GM23248 (cell line): Measurements from ENCODE around the gene MAP1A. TPM values are rescaled to one million over a fixed set of nuclear protein-coding genes. Genes with fewer than 3 reads are reported as not detected.

Experiments used
- DNase-seq: peaks from one replicate; pipeline ENCODE4 v3.0.0-alpha.2; 2015
- H2AFZ ChIP-seq: fragments of 200-600 bp; sonication (generic); 2 replicates; pipeline ENCODE4 v1.6.1; 2016; ENCODE audit warnings: antibody characterized with exemption
- H3F3A ChIP-seq: fragments of 200-600 bp; sonication (generic); 2 replicates; pipeline ENCODE4 v1.6.1; 2016; ENCODE audit warnings: mild to moderate bottlenecking, antibody characterized with exemption, mixed run types; ENCODE audit not compliant: insufficient read depth
- H3K27ac ChIP-seq: fragments of 200-600 bp; sonication (generic); 2 replicates; pipeline ENCODE4 v1.5.1; 2016; ENCODE audit warnings: mild to moderate bottlenecking
- H3K27me3 ChIP-seq: fragments of 200-600 bp; sonication (generic); replicated peaks from 2 replicates; pipeline ENCODE4 v1.6.1; 2016; ENCODE audit warnings: mild to moderate bottlenecking; ENCODE audit not compliant: insufficient read depth
- H3K36me3 ChIP-seq: fragments of 200-600 bp; sonication (generic); 2 replicates; pipeline ENCODE4 v1.6.1; 2016; ENCODE audit warnings: low read depth, mild to moderate bottlenecking
- H3K4me1 ChIP-seq: fragments of 200-600 bp; sonication (generic); 2 replicates; pipeline ENCODE4 v1.6.1; 2016; ENCODE audit warnings: mild to moderate bottlenecking; ENCODE audit not compliant: insufficient read depth
- H3K4me2 ChIP-seq: fragments of 200-600 bp; sonication (generic); one replicate; pipeline ENCODE4 v1.6.1; 2016; ENCODE audit warnings: mild to moderate bottlenecking; ENCODE audit not compliant: unreplicated experiment
- H3K4me3 ChIP-seq: fragments of 200-600 bp; sonication (generic); 2 replicates; pipeline ENCODE4 v1.5.1; 2016; ENCODE audit warnings: mild to moderate bottlenecking
- H3K79me2 ChIP-seq: fragments of 200-600 bp; sonication (generic); 2 replicates; pipeline ENCODE4 v1.6.1; 2016; ENCODE audit warnings: mild to moderate bottlenecking; ENCODE audit not compliant: insufficient read depth
- H3K9ac ChIP-seq: fragments of 200-600 bp; sonication (generic); 2 replicates; pipeline ENCODE4 v1.6.1; 2016; ENCODE audit warnings: mild to moderate bottlenecking
- H3K9me2 ChIP-seq: fragments of 200-600 bp; sonication (generic); 2 replicates; pipeline ENCODE4 v1.6.1; 2016; ENCODE audit warnings: mixed run types, mild to moderate bottlenecking, moderate library complexity; ENCODE audit not compliant: insufficient read depth
- H3K9me3 ChIP-seq: fragments of 200-600 bp; sonication (generic); one replicate; pipeline ENCODE4 v1.6.1; 2017; ENCODE audit warnings: low read depth
- H4K20me1 ChIP-seq: fragments of 200-600 bp; sonication (generic); 2 replicates; pipeline ENCODE4 v1.6.0; 2016; ENCODE audit not compliant: insufficient read depth
- EZH2 ChIP-seq: fragments of 200-600 bp; sonication (generic); IDR thresholded peaks from 2 replicates; pipeline ENCODE4 v1.6.1; 2018; ENCODE audit warnings: antibody characterized with exemption, mild to moderate bottlenecking; ENCODE audit not compliant: insufficient read depth, poor library complexity, severe bottlenecking
- EZH2phosphoT487 ChIP-seq: fragments of 200-600 bp; sonication (generic); IDR thresholded peaks from 2 replicates; pipeline ENCODE4 v1.6.1; 2018; ENCODE audit warnings: antibody characterized with exemption, moderate library complexity, mild to moderate bottlenecking, low read depth; ENCODE audit not compliant: insufficient read depth
- WGBS, 2 experiments: methylation state at CpG; one replicate each; pipeline ENCODE4 v1.1.6; 2015 to 2017; ENCODE audit warnings: low lambda C conversion rate in 2 of 2, low coverage in 1 of 2; ENCODE audit errors: missing lambda C conversion rate in 2 of 2; 5-methylcytosine and 5-hydroxymethylcytosine counted together
- in situ Hi-C: fragments of 300-500 bp; cut with MboI; formaldehyde crosslinking; loops from 2 replicates; pipeline ENCODE4 v1.15.0; 2020
- polyA plus RNA-seq: library from polyadenylated mRNA; unstranded; fragments of >200 nt; fragmentation: Nextera tagmentation; extraction: Ambion mirVana; gene quantifications from 2 replicates; pipeline ENCODE4 v1.2.1, GENCODE V29; 2016
- total RNA-seq: library from RNA; depleted of rRNA; stranded (reverse); fragments of >200 nt; shearing (Covaris generic); gene quantifications from 2 replicates; pipeline ENCODE4 v1.2.3, GENCODE V29; 2014

Gene MAP1A
- total and polyA plus RNA-seq, 2 experiments from 2014 or later, result 30.3 to 61.9 TPM

- no peaks in the 10 kb centered on the region for H3K9me3 ChIP-seq
- H3K4me1 ChIP-seq, result peaks cover 6% of the 10 kb centered on the region; the same call in 1 of the 2 replicates
- no peak overlapping the region for H3K9ac ChIP-seq
- no peak overlapping the region for H3K27ac ChIP-seq
- H3K27me3 ChIP-seq, result no peaks in the 10 kb centered on the region
- H3K36me3 ChIP-seq, result peaks cover 30% of the 10 kb centered on the region
- H3K79me2 ChIP-seq, result peaks cover 26% of the 10 kb centered on the region
- TF ChIP-seq EZH2, result no peak
- TF ChIP-seq EZH2phosphoT487, result no peak
- in situ Hi-C loops, result no loop called here
- no peaks in the 10 kb centered on the region for H3K9me2 ChIP-seq
- no peak overlapping the region for H3K4me2 ChIP-seq
- DNase-seq, result no peak
- WGBS, 2 experiments, result 87 to 91% methylated on average over 4 of the region's 4 CpGs
- H2AFZ ChIP-seq, result no peak overlapping the region
- peaks cover 4% of the 10 kb centered on the region; the same call in 1 of the 2 replicates for H3F3A ChIP-seq
- peaks cover 4% of the 10 kb centered on the region; the same call in 1 of the 2 replicates for H4K20me1 ChIP-seq
- no peak overlapping the region for H3K4me3 ChIP-seq
Observed at GRCh38 chr15:43525131-43525530, 7.7 kb downstream of the MAP1A start.

DNA sequence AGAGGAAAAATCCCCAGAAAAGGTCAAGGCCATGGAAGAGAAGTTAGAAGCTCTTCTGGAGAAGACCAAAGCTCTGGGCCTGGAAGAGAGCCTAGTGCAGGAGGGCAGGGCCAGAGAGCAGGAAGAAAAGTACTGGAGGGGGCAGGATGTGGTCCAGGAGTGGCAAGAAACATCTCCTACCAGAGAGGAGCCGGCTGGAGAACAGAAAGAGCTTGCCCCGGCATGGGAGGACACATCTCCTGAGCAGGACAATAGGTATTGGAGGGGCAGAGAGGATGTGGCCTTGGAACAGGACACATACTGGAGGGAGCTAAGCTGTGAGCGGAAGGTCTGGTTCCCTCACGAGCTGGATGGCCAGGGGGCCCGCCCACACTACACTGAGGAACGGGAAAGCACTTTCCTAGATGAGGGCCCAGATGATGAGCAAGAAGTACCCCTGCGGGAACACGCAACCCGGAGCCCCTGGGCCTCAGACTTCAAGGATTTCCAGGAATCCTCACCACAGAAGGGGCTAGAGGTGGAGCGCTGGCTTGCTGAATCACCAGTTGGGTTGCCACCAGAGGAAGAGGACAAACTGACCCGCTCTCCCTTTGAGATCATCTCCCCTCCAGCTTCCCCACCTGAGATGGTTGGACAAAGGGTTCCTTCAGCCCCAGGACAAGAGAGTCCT is 9.0 kb downstream of the MAP1A start:
- Histone ChIP-seq H3K4me3 (no peak overlapping the region), H2AFZ (no peak overlapping the region), H3K36me3 (peaks cover 22% of the 10 kb centered on the region), H4K20me1 (peaks cover 4% of the 10 kb centered on the region; the same call in 1 of the 2 replicates), H3K4me2 (no peak overlapping the region), H3K4me1 (peaks cover 7% of the 10 kb centered on the region; the same call in 1 of the 2 replicates), H3K9me3 (no peaks in the 10 kb centered on the region), H3K27me3 (no peaks in the 10 kb centered on the region), H3K9me2 (no peaks in the 10 kb centered on the region), H3K79me2 (peaks cover 24% of the 10 kb centered on the region), H3F3A (peaks cover 16% of the 10 kb centered on the region), H3K9ac (no peak overlapping the region), H3K27ac (no peak overlapping the region)
- WGBS, 2 experiments, result 81 to 82% methylated on average over 11 of the region's 11 CpGs
- in situ Hi-C loops, result no loop called here
- TF ChIP-seq EZH2 (no peak), EZH2phosphoT487 (no peak)
- no peak for DNase-seq

DNA sequence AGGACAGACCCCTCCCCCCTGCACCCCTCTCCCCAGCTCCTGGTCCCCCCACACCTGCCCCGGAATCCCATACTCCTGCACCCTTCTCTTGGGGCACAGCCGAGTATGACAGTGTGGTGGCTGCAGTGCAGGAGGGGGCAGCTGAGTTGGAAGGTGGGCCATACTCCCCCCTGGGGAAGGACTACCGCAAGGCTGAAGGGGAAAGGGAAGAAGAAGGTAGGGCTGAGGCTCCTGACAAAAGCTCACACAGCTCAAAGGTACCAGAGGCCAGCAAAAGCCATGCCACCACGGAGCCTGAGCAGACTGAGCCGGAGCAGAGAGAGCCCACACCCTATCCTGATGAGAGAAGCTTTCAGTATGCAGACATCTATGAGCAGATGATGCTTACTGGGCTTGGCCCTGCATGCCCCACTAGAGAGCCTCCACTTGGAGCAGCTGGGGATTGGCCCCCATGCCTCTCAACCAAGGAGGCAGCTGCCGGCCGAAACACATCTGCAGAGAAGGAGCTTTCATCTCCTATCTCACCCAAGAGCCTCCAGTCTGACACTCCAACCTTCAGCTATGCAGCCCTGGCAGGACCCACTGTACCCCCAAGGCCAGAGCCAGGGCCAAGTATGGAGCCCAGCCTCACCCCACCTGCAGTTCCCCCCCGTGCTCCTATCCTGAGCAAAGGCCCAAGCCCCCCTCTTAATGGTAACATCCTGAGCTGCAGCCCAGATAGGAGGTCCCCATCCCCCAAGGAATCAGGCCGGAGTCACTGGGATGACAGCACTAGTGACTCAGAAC is 9.8 kb downstream of the MAP1A start:
- H3K4me3 ChIP-seq, result no peak overlapping the region
- DNase-seq, result no peak
- H3K4me2 ChIP-seq, result no peak overlapping the region
- H3K9me3 ChIP-seq, result no peaks in the 10 kb centered on the region
- no peak overlapping the region for H2AFZ ChIP-seq
- no peak for TF ChIP-seq EZH2
- no peak for TF ChIP-seq EZH2phosphoT487
- 73 to 74% methylated on average over 9 of the region's 9 CpGs for WGBS, 2 experiments
- H4K20me1 ChIP-seq, result peaks cover 4% of the 10 kb centered on the region; the same call in 1 of the 2 replicates
- H3K27ac ChIP-seq, result no peak overlapping the region
- peaks cover 7% of the 10 kb centered on the region; the same call in 1 of the 2 replicates for H3K4me1 ChIP-seq
- in situ Hi-C loops, result no loop called here
- no peaks in the 10 kb centered on the region for H3K27me3 ChIP-seq
- H3F3A ChIP-seq, result peaks cover 22% of the 10 kb centered on the region
- H3K9me2 ChIP-seq, result no peaks in the 10 kb centered on the region
- H3K79me2 ChIP-seq, result peaks cover 24% of the 10 kb centered on the region
- H3K9ac ChIP-seq, result no peak overlapping the region
- peaks cover 14% of the 10 kb centered on the region for H3K36me3 ChIP-seq

DNA sequence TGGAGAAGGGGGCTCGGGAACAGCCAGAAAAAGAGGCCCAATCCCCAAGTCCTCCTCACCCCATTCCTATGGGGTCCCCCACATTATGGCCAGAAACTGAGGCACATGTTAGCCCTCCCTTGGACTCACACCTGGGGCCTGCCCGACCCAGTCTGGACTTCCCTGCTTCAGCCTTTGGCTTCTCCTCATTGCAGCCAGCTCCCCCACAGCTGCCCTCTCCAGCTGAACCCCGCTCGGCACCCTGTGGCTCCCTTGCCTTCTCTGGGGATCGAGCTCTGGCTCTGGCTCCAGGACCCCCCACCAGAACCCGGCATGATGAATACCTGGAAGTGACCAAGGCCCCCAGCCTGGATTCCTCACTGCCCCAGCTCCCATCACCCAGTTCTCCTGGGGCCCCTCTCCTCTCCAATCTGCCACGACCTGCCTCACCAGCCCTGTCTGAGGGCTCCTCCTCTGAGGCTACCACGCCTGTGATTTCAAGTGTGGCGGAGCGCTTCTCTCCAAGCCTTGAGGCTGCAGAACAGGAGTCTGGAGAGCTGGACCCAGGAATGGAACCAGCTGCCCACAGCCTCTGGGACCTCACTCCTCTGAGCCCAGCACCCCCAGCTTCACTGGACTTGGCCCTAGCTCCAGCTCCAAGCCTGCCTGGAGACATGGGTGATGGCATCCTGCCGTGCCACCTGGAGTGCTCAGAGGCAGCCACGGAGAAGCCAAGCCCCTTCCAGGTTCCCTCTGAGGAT is 10.6 kb downstream of the MAP1A start:
- no peak for TF ChIP-seq EZH2phosphoT487
- no peak for TF ChIP-seq EZH2
- Histone ChIP-seq H3K4me3 (no peak overlapping the region), H3F3A (peaks cover 22% of the 10 kb centered on the region), H3K9me3 (no peaks in the 10 kb centered on the region), H3K27me3 (no peaks in the 10 kb centered on the region), H4K20me1 (no peaks in the 10 kb centered on the region; the same call in 1 of the 2 replicates), H3K9ac (no peak overlapping the region), H3K4me2 (no peak overlapping the region), H2AFZ (no peak overlapping the region), H3K9me2 (no peaks in the 10 kb centered on the region), H3K27ac (no peak overlapping the region), H3K4me1 (peaks cover 12% of the 10 kb centered on the region), H3K36me3 (peaks cover 8% of the 10 kb centered on the region), H3K79me2 (peaks cover 24% of the 10 kb centered on the region)
- WGBS, 2 experiments, result 79 to 81% methylated on average over 12 of the region's 12 CpGs
- no peak for DNase-seq
- in situ Hi-C loops, result no loop called here
